Gastroesophageal sphincter (tissue), 4 donors: Measurements from ENCODE around the gene ZFR. TPM values are rescaled to one million over a fixed set of nuclear protein-coding genes. Genes with fewer than 3 reads are reported as not detected.

Experiments
- ATAC-seq: fragments of 150-250 bp; one replicate; pipeline ENCODE4 v1.9.1; 2016; ENCODE audit warnings: mild to moderate bottlenecking, moderate library complexity
- H3K27ac ChIP-seq, 4 donors: fragments of 200-600 bp; sonication (generic) in 3 of 4; 1 replicate in 3 of 4; 2 replicates in 1 of 4; pipeline ENCODE4 v1.5.1; 2016 to 2019
- H3K27me3 ChIP-seq: fragments of 200-600 bp; sonication (generic); one replicate; pipeline ENCODE4 v1.5.1; 2019
- H3K36me3 ChIP-seq, 2 donors: fragments of 200-600 bp; sonication (generic); one replicate each; pipeline ENCODE4 v1.5.1; 2019; ENCODE audit warnings: control low read depth in 1 of 2
- H3K4me1 ChIP-seq, 3 donors: fragments of 200-600 bp; sonication (generic); 1 replicate in 2 of 3; 2 replicates in 1 of 3; pipeline ENCODE4 v1.5.1; 2016 to 2019; ENCODE audit warnings: control low read depth in 2 of 3
- H3K4me3 ChIP-seq, 2 donors: fragments of 200-600 bp; sonication (generic); one replicate each; pipeline ENCODE4 v1.5.1; 2019; ENCODE audit warnings: mild to moderate bottlenecking in 1 of 2, moderate library complexity in 1 of 2
- H3K9me3 ChIP-seq, 3 donors: fragments of 200-600 bp; sonication (generic); one replicate each; pipeline ENCODE4 v1.5.1; 2017 to 2019; ENCODE audit warnings: control low read depth in 2 of 3
- EP300 ChIP-seq: sonication (generic); formaldehyde crosslinking; IDR thresholded peaks from one replicate; pipeline ENCODE4 v1.6.1; 2017; ENCODE audit warnings: antibody characterized with exemption, mild to moderate bottlenecking
- POLR2A ChIP-seq, 2 donors: fragments of 450-650 bp; IDR thresholded peaks; one replicate each; pipeline ENCODE4 v1.6.1; 2017; ENCODE audit warnings: antibody characterized with exemption in 2 of 2, mild to moderate bottlenecking in 2 of 2, moderate library complexity in 1 of 2
- POLR2AphosphoS5 ChIP-seq: sonication (generic); formaldehyde crosslinking; IDR thresholded peaks from one replicate; pipeline ENCODE4 v1.6.1; 2017; ENCODE audit warnings: antibody characterized with exemption
- whole genome bisulfite sequencing, 2 donors: methylation state at CpG; one replicate each; pipeline ENCODE4 v1.1.5; 2018; ENCODE audit warnings: low coverage in 1 of 2; 5-methylcytosine and 5-hydroxymethylcytosine counted together
- total RNA-seq, 4 donors: library from RNA; depleted of rRNA; stranded (reverse); fragments of >200 nt; gene quantifications; one replicate each; pipeline ENCODE4 v1.1.0, GENCODE V29; 2016
- TF ChIP-seq, protein P1 (sequence below), 4 experiments: fragments of 200-600 bp in 2 of 4; fragments of 450-650 bp in 2 of 4; sonication (generic) in 1 of 4; IDR thresholded peaks; one replicate each; pipeline ENCODE4 v1.5.1; 2017 to 2019; ENCODE audit warnings: antibody characterized with exemption in 4 of 4, mild to moderate bottlenecking in 2 of 4, moderate library complexity in 2 of 4

Gene ZFR
- total RNA-seq, 4 donors from 2014 or later, result 92.9 to 108 (median 100) TPM

DNA sequence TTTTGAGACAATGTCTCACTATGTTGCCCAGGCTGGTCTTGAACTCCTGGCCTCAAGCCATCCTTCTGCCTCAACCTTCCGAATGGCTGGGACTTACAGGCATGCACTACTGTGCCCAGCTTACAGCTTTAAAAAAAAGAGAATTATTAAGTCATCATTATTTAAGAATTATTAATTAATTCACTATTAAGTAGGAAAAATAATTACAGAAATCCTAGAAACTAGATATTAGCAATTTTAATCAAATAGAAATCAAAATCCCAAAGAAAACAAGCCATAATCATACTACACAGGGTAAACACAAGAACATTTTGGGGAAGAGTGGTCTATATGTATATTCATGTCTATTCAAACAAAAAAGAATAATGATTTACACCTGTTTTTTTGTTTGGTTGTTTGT is 112.2 kb downstream of the ZFR start:
- Histone ChIP-seq H3K4me3 (no peak overlapping the region), H3K36me3 (no peaks in the 10 kb centered on the region)
- WGBS, 2 donors, result 75 to 100% methylated on average over 1 of the region's 1 CpG

GRCh38 chr5:32331935-32332274 is 112.6 kb downstream of the ZFR start:
- no peak for TF ChIP-seq POLR2A (IDR thresholded peaks at IDR 0.05)
- TF ChIP-seq, protein P1, sequence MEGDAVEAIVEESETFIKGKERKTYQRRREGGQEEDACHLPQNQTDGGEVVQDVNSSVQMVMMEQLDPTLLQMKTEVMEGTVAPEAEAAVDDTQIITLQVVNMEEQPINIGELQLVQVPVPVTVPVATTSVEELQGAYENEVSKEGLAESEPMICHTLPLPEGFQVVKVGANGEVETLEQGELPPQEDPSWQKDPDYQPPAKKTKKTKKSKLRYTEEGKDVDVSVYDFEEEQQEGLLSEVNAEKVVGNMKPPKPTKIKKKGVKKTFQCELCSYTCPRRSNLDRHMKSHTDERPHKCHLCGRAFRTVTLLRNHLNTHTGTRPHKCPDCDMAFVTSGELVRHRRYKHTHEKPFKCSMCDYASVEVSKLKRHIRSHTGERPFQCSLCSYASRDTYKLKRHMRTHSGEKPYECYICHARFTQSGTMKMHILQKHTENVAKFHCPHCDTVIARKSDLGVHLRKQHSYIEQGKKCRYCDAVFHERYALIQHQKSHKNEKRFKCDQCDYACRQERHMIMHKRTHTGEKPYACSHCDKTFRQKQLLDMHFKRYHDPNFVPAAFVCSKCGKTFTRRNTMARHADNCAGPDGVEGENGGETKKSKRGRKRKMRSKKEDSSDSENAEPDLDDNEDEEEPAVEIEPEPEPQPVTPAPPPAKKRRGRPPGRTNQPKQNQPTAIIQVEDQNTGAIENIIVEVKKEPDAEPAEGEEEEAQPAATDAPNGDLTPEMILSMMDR (IDR thresholded peaks at IDR 0.05), result no peak
- TF ChIP-seq EP300, result no peak
- TF ChIP-seq POLR2AphosphoS5, result no peak
- Histone ChIP-seq H3K27me3 (no peaks in the 10 kb centered on the region), H3K27ac (no peak overlapping the region), H3K4me1 (peaks cover 0 to 19% (median 0%) of the 10 kb centered on the region in 3 donors), H3K36me3 (no peaks in the 10 kb centered on the region), H3K9me3 (no peaks in the 10 kb centered on the region), H3K4me3 (no peak overlapping the region)
- no peak for ATAC-seq
- WGBS, 2 donors, result 38 to 65% methylated on average over 2 to 3 of the region's 3 CpGs

More for the DNA sequence above, 112.2 kb downstream of the ZFR start:
- H3K27ac ChIP-seq, result no peak overlapping the region
- H3K9me3 ChIP-seq, result no peaks in the 10 kb centered on the region
- H3K27me3 ChIP-seq, result no peaks in the 10 kb centered on the region
- ATAC-seq, result no peak
- peaks cover 0 to 19% (median 0%) of the 10 kb centered on the region in 3 donors for H3K4me1 ChIP-seq
- no peak for TF ChIP-seq EP300
- TF ChIP-seq, protein P1 (IDR thresholded peaks at IDR 0.05), result no peak
- TF ChIP-seq POLR2A (IDR thresholded peaks at IDR 0.05), result no peak
- TF ChIP-seq POLR2AphosphoS5, result no peak

- 51 to 56% methylated on average over 10 to 11 of the region's 11 CpGs for WGBS, 2 donors
- ATAC-seq, result no peak
- Histone ChIP-seq H3K4me3 (no peak overlapping the region), H3K27me3 (no peaks in the 10 kb centered on the region), H3K27ac (no peak overlapping the region), H3K4me1 (peaks cover 0 to 19% (median 0%) of the 10 kb centered on the region in 3 donors), H3K36me3 (no peaks in the 10 kb centered on the region), H3K9me3 (no peaks in the 10 kb centered on the region)
- TF ChIP-seq POLR2A (IDR thresholded peaks at IDR 0.05) (no peak), POLR2AphosphoS5 (no peak), EP300 (no peak)
- TF ChIP-seq, protein P1 (IDR thresholded peaks at IDR 0.05), result no peak
These were observed 113.2 kb downstream of the ZFR start for GRCh38 chr5:32331217-32331934.

DNA sequence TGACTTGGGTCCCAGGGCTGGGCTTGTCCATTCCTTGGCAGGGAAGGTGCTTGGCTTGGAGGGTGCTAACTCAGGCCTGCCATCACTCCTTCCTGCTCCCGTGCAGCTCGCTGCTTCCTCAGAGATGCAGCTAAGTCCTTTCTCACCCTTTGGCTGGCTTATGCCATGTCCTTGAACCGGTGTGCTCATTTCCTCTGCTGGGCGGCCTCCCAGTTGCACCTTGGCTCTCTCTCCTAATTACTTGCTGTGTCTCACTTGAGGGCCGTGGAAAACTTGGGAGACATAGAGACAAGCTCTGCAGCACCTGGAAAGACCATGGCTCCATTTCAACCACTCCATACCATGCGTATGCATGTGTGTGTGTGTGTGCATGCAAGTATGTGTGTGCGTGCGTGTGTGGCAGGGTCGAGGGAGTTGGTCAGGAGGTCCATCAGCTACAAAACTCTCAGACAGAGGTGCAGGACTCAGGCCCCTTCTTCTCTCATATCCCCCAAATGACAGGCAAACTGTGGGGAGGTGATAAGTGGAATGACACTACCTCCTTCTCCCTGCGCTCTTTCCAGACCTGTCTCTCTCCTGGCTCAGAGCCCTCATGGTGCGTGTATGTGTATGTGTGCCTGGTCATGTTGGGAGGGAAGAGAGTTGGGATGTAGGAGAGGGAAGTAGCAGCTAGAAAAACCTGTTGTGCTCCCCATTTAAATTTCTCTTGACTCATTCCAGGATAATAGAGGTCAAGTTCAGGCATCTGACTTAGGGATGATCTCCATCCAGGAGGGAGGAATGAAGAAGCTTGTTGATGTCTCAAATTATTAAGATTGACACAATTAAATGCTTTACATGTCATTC is 114.2 kb downstream of the ZFR start:
- Histone ChIP-seq H3K4me3 (no peak overlapping the region), H3K27ac (no peak overlapping the region), H3K36me3 (no peaks in the 10 kb centered on the region), H3K27me3 (no peaks in the 10 kb centered on the region), H3K4me1 (peaks cover 0 to 19% (median 0%) of the 10 kb centered on the region in 3 donors), H3K9me3 (no peaks in the 10 kb centered on the region)
- no peak for TF ChIP-seq POLR2AphosphoS5
- TF ChIP-seq, protein P1 (IDR thresholded peaks at IDR 0.05), result no peak
- no peak for TF ChIP-seq POLR2A (IDR thresholded peaks at IDR 0.05)
- 54 to 100% methylated on average over 1 to 2 of the region's 11 CpGs for WGBS, 2 donors
- no peak for ATAC-seq
